HCT116 (cell line): Measurements from ENCODE around the gene LSMEM2. TPM values are rescaled to one million over a fixed set of nuclear protein-coding genes. Genes with fewer than 3 reads are reported as not detected.
A peak's percentile ranks its signal among the peaks of the same experiment; 100 is the strongest.

ENCODE experiments used
- ATAC-seq: fragments of 200-7000 bp; cut with Tn5 transposase; 2 replicates; pipeline ENCODE4 v1.9.1; 2020; ENCODE audit warnings: mild to moderate bottlenecking, moderate library complexity
- BruUV-seq: library from RNA; stranded (reverse); fragments of 400-500 nt; replicated peaks from 2 replicates; lab custom pipeline; 2021; lab: Mats Ljungman, UMichigan
- CTCF ChIA-PET: fragments of 300-600 bp; sonication (Branson Sonifier 250); formaldehyde crosslinking; loops from one replicate; lab custom pipeline; 2021; ENCODE audit warnings: antibody characterized with exemption; lab: Charles Lee
- POLR2A ChIA-PET: fragments of 300-600, 350-600 bp; sonication (Branson Sonifier 250); formaldehyde crosslinking; loops from one replicate; lab custom pipeline; 2021; ENCODE audit warnings: antibody characterized with exemption; lab: Charles Lee
- RAD21 ChIA-PET, 2 experiments: fragments of 300-600 bp; sonication (Branson Sonifier 250); formaldehyde crosslinking; loops; one replicate each; lab custom pipeline; 2023; ENCODE audit warnings: low total read pairs in 2 of 2; ENCODE audit not compliant: uncharacterized antibody in 2 of 2, unreplicated experiment in 2 of 2, low non-redundant PET in 1 of 2; lab: Charles Lee
- DNase-seq: peaks from one replicate; pipeline ENCODE4 v3.0.0-alpha.2; 2010; ENCODE audit warnings: low read depth, low spot score
- H2AFZ ChIP-seq: fragments of 200-600 bp; shearing (Covaris generic), sonication (generic); 2 replicates; pipeline ENCODE4 v1.6.1; 2017; ENCODE audit warnings: low read depth, mixed run types, mixed read lengths, antibody characterized with exemption, low read length; ENCODE audit not compliant: poor library complexity, severe bottlenecking
- H3K27ac ChIP-seq: 2 replicates; pipeline ENCODE4 v1.5.1; 2012; ENCODE audit warnings: low read depth, low read length
- H3K27me3 ChIP-seq: fragments of 200-600 bp; sonication (generic); 2 replicates; pipeline ENCODE4 v1.6.1; 2016; ENCODE audit warnings: mixed run types, low read length, mixed read lengths; ENCODE audit not compliant: insufficient read depth
- H3K36me3 ChIP-seq, 2 experiments: fragments of 200-500 bp in 1 of 2; fragments of 200-600 bp in 1 of 2; sonication (Bioruptor generic) in 1 of 2; sonication (generic) in 1 of 2; 2 replicates each; pipeline versions ENCODE4 v1.5.1 to v1.6.1; 2014 to 2016; ENCODE audit warnings: low read length in 2 of 2, inconsistent platforms in 1 of 2, mixed read lengths in 1 of 2, mixed run types in 1 of 2; ENCODE audit not compliant: insufficient read depth in 2 of 2, control insufficient read depth in 1 of 2
- H3K4me1 ChIP-seq, 2 experiments: fragments of 200-600 bp in 1 of 2; sonication (generic) in 1 of 2; 2 replicates each; pipeline versions ENCODE4 v1.5.1 to v1.6.1; 2012 to 2017; ENCODE audit warnings: low read length in 2 of 2, inconsistent platforms in 1 of 2, mild to moderate bottlenecking in 1 of 2, mixed read lengths in 1 of 2, mixed run types in 1 of 2, moderate library complexity in 1 of 2; ENCODE audit not compliant: insufficient read depth in 2 of 2, control insufficient read depth in 1 of 2
- H3K4me2 ChIP-seq: fragments of 200-600 bp; sonication (generic); 2 replicates; pipeline ENCODE4 v1.6.1; 2017; ENCODE audit warnings: mixed run types, low read length, mixed read lengths
- H3K4me3 ChIP-seq, 2 experiments: fragments of 200-600 bp in 1 of 2; sonication (generic) in 1 of 2; replicated peaks in 1 of 2; 2 replicates each; pipeline ENCODE4 v1.5.1; 2011 to 2016; ENCODE audit warnings: low read length in 2 of 2, control low read depth in 1 of 2, low read depth in 1 of 2, mild to moderate bottlenecking in 1 of 2, mixed read lengths in 1 of 2, mixed run types in 1 of 2
- H3K79me2 ChIP-seq: fragments of 200-600 bp; sonication (generic); 2 replicates; pipeline ENCODE4 v1.6.1; 2017; ENCODE audit warnings: mild to moderate bottlenecking, mixed run types, low read length, moderate library complexity, mixed read lengths; ENCODE audit not compliant: insufficient read depth
- H3K9ac ChIP-seq: fragments of 200-600 bp; sonication (generic); 2 replicates; pipeline ENCODE4 v1.6.1; 2016; ENCODE audit warnings: low read length, mixed read lengths
- H3K9me2 ChIP-seq: fragments of 200-600 bp; sonication (generic), shearing (Covaris generic); 2 replicates; pipeline ENCODE4 v1.6.1; 2017; ENCODE audit warnings: mixed run types, mild to moderate bottlenecking, moderate library complexity; ENCODE audit not compliant: insufficient read depth
- H3K9me3 ChIP-seq, 2 experiments: fragments of 200-500 bp in 1 of 2; fragments of 200-600 bp in 1 of 2; sonication (Bioruptor generic) in 1 of 2; sonication (generic) in 1 of 2; 2 replicates each; pipeline ENCODE4 v1.6.1; 2014 to 2017; ENCODE audit warnings: low read length in 2 of 2, mixed read lengths in 2 of 2, inconsistent platforms in 1 of 2, low read depth in 1 of 2, mild to moderate bottlenecking in 1 of 2, mixed run types in 1 of 2, moderate library complexity in 1 of 2; ENCODE audit not compliant: control insufficient read depth in 1 of 2, insufficient read depth in 1 of 2
- H4K20me1 ChIP-seq: fragments of 200-600 bp; sonication (generic), shearing (Covaris generic); 2 replicates; pipeline ENCODE4 v1.6.1; 2017; ENCODE audit warnings: mixed run types, mild to moderate bottlenecking, moderate library complexity; ENCODE audit not compliant: insufficient read depth
- ELF1 ChIP-seq: IDR thresholded peaks from 2 replicates; pipeline ENCODE4 v1.6.1; 2012; ENCODE audit warnings: low read depth, borderline replicate concordance
- EZH2 ChIP-seq: fragments of 200-600 bp; sonication (generic); IDR thresholded peaks from 2 replicates; pipeline ENCODE4 v1.6.1; 2017; ENCODE audit warnings: antibody characterized with exemption, mixed run types
- EZH2phosphoT487 ChIP-seq: fragments of 200-600 bp; IDR thresholded peaks from 2 replicates; pipeline ENCODE4 v1.6.1; 2018; ENCODE audit warnings: antibody characterized with exemption, borderline replicate concordance
- FOSL1 ChIP-seq: IDR thresholded peaks from 2 replicates; pipeline ENCODE4 v1.6.1; 2012; ENCODE audit warnings: low read depth
- JUND ChIP-seq: IDR thresholded peaks from 2 replicates; pipeline ENCODE4 v1.6.1; 2012
- POLR2AphosphoS5 ChIP-seq: IDR thresholded peaks from 2 replicates; pipeline ENCODE4 v1.6.1; 2011; ENCODE audit warnings: mild to moderate bottlenecking, low read depth, low read length, moderate library complexity
- SIN3A ChIP-seq: IDR thresholded peaks from 2 replicates; pipeline ENCODE4 v1.6.1; 2012; ENCODE audit warnings: low read depth
- SP1 ChIP-seq: IDR thresholded peaks from 2 replicates; pipeline ENCODE4 v1.6.1; 2012; ENCODE audit warnings: low read depth
- ZFX ChIP-seq: fragments of 450-650 bp; IDR thresholded peaks from 2 replicates; pipeline ENCODE4 v1.6.1; 2017
- ZNF274 ChIP-seq: fragments of 200-500 bp; sonication (Bioruptor generic); IDR thresholded peaks from 2 replicates; pipeline ENCODE4 v1.6.1; 2014; ENCODE audit warnings: mild to moderate bottlenecking, low read depth, low read length, inconsistent platforms
- intact Hi-C: fragments of 100-400 bp; cut with micrococcal nuclease; formaldehyde crosslinking; loops from 2 replicates; pipeline ENCODE4 v1.10.0; 2022
- total RNA-seq: library from RNA; stranded (reverse); gene quantifications from one replicate; pipeline ENCODE4 v1.2.1, GENCODE V29; 2021; ENCODE audit not compliant: unreplicated experiment
- TF ChIP-seq, protein P1 (sequence below): IDR thresholded peaks from 2 replicates; pipeline ENCODE4 v1.6.1; 2012; ENCODE audit warnings: low read depth
- TF ChIP-seq, protein P2 (sequence below): IDR thresholded peaks from 2 replicates; pipeline ENCODE4 v1.6.1; 2012
- TF ChIP-seq, protein P3 (sequence below): IDR thresholded peaks from 2 replicates; pipeline ENCODE4 v1.6.1; 2011; ENCODE audit warnings: mild to moderate bottlenecking, low read length, moderate library complexity; ENCODE audit not compliant: insufficient replicate concordance; ENCODE audit errors: extremely low read depth

Gene LSMEM2
- total RNA-seq, 1 experiment from 2014 or later, result not detected

DNA sequence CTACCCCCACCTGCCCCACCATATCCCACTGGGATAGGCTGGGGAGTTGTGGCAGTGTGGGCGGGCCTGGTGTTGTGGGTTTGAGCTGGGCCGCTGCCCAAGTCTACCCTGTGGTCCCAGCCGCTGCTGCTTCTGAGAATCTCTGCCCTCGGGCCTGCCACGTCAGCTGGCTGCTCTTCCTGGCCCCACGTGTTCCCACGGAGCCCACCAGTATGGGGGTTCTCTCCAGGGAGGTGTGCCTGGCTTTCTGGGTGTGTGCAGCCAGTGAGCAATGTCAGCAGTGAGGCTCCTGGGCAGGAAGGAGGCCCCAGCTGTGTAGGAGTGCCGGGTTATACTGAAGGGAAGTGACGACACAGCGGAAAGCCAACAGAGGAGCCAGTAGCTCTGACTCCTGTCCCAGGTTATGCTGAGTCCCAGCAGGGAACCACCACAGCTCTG is 32.4 kb upstream of the LSMEM2 start:
- peak; percentile 81 for DNase-seq
- Histone ChIP-seq H3K36me3 (peaks cover 0 to 3% of the 10 kb centered on the region in 2 experiments; a peak in 1 of 4 replicates), H3K27ac (peak overlapping the region; percentile 86), H3K9me2 (no peaks in the 10 kb centered on the region), H2AFZ (no peak overlapping the region), H3K79me2 (peaks cover 94% of the 10 kb centered on the region), H3K4me1 (peaks cover 38 to 81% of the 10 kb centered on the region in 2 experiments), H4K20me1 (no peaks in the 10 kb centered on the region), H3K9me3 (no peaks in the 10 kb centered on the region), H3K9ac (peak overlapping the region; percentile 77), H3K4me2 (peak overlapping the region; percentile 93), H3K27me3 (no peaks in the 10 kb centered on the region), H3K4me3 (peak overlapping the region; percentile 50 to 59)
- POLR2A ChIA-PET, result interaction anchor here (0.5 to 2.7 kb wide), 10 partner anchors 10 to 52 kb away, joined by 3 to 34 read pairs (median 5); partner anchors contain the start of gene GNAI2
- CTCF ChIA-PET, result interaction anchor here (0.5 to 4.7 kb wide), 26 partner anchors 8 to 1810 kb away, joined by 3 to 46 read pairs (median 5); partner anchors contain the start of genes GNAI2, GNAT1, HYAL3 and IFRD2
- intact Hi-C loops, result loop anchor here (1.0 kb wide), 1 partner anchor 19 kb away; no protein-coding TSS in a partner anchor
- TF ChIP-seq POLR2AphosphoS5 (peak; percentile 75), JUND (no peak), ZFX (peak; percentile 57; the same call in 1 of the 2 replicates)
- TSS peak; percentile 79 for BruUV-seq
- peak; percentile 80 for ATAC-seq
- RAD21 ChIA-PET, result interaction anchor here (0.7 to 1.5 kb wide), 7 partner anchors 11 to 52 kb away, joined by 3 to 11 read pairs (median 7); partner anchors contain the start of genes GNAI2 (in 1 of the 2) and LSMEM2 (in 1 of the 2)

DNA sequence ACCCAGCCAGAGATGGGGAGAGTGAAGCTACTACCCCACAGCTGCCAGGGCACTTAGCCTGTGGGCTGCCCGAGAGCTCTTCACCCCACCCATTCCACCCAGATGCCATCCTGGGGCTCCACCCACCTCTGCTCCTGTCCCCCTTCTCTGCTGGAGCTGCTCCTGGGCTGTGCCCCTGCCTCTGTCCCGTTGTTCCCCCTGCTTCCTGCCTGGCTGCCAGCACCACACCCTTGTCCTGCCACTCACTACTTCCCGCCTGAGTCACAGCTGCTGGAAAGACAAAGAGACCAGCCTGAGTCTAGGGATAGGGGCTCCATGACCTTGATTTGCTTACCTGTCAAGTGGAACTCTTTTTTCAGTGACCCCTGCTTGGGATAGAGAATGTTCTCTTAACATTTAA is 30.5 kb upstream of the LSMEM2 start:
- DNase-seq, result no peak
- peak overlapping the region in 1 of 2 experiments; percentile 42; a peak in 3 of 4 replicates for H3K4me3 ChIP-seq
- no TSS peak for BruUV-seq
- TF ChIP-seq EZH2phosphoT487, result no peak
- TF ChIP-seq, protein P1, sequence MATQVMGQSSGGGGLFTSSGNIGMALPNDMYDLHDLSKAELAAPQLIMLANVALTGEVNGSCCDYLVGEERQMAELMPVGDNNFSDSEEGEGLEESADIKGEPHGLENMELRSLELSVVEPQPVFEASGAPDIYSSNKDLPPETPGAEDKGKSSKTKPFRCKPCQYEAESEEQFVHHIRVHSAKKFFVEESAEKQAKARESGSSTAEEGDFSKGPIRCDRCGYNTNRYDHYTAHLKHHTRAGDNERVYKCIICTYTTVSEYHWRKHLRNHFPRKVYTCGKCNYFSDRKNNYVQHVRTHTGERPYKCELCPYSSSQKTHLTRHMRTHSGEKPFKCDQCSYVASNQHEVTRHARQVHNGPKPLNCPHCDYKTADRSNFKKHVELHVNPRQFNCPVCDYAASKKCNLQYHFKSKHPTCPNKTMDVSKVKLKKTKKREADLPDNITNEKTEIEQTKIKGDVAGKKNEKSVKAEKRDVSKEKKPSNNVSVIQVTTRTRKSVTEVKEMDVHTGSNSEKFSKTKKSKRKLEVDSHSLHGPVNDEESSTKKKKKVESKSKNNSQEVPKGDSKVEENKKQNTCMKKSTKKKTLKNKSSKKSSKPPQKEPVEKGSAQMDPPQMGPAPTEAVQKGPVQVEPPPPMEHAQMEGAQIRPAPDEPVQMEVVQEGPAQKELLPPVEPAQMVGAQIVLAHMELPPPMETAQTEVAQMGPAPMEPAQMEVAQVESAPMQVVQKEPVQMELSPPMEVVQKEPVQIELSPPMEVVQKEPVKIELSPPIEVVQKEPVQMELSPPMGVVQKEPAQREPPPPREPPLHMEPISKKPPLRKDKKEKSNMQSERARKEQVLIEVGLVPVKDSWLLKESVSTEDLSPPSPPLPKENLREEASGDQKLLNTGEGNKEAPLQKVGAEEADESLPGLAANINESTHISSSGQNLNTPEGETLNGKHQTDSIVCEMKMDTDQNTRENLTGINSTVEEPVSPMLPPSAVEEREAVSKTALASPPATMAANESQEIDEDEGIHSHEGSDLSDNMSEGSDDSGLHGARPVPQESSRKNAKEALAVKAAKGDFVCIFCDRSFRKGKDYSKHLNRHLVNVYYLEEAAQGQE, result no peak
- no peak for TF ChIP-seq ELF1
- no peak for TF ChIP-seq SIN3A
- TF ChIP-seq FOSL1, result no peak
- TF ChIP-seq, protein P2, sequence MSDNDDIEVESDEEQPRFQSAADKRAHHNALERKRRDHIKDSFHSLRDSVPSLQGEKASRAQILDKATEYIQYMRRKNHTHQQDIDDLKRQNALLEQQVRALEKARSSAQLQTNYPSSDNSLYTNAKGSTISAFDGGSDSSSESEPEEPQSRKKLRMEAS, result no peak
- TF ChIP-seq, protein P3, sequence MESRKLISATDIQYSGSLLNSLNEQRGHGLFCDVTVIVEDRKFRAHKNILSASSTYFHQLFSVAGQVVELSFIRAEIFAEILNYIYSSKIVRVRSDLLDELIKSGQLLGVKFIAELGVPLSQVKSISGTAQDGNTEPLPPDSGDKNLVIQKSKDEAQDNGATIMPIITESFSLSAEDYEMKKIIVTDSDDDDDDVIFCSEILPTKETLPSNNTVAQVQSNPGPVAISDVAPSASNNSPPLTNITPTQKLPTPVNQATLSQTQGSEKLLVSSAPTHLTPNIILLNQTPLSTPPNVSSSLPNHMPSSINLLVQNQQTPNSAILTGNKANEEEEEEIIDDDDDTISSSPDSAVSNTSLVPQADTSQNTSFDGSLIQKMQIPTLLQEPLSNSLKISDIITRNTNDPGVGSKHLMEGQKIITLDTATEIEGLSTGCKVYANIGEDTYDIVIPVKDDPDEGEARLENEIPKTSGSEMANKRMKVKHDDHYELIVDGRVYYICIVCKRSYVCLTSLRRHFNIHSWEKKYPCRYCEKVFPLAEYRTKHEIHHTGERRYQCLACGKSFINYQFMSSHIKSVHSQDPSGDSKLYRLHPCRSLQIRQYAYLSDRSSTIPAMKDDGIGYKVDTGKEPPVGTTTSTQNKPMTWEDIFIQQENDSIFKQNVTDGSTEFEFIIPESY, result no peak
- TF ChIP-seq ZNF274, result no peak
- TF ChIP-seq SP1, result no peak
- no peak for TF ChIP-seq EZH2
- no peak; the same call in 1 of the 2 replicates for TF ChIP-seq POLR2AphosphoS5

More for the DNA sequence above, 30.5 kb upstream of the LSMEM2 start:
- Histone ChIP-seq H3K36me3 (peaks cover 0 to 3% of the 10 kb centered on the region in 2 experiments; a peak in 1 of 4 replicates), H3K9ac (peak overlapping the region; percentile 77), H3K27me3 (no peaks in the 10 kb centered on the region), H3K4me2 (peak overlapping the region; percentile 93), H2AFZ (no peak overlapping the region), H3K27ac (peak overlapping the region; percentile 86), H3K9me3 (no peaks in the 10 kb centered on the region), H3K9me2 (no peaks in the 10 kb centered on the region), H4K20me1 (no peaks in the 10 kb centered on the region), H3K4me1 (peaks cover 38 to 95% of the 10 kb centered on the region in 2 experiments), H3K79me2 (peaks cover 84% of the 10 kb centered on the region)
- RAD21 ChIA-PET, result no interaction called here
- intact Hi-C loops, result no loop called here
- CTCF ChIA-PET, result interaction anchor here (1.0 to 4.7 kb wide), 3 partner anchors 11 to 54 kb away, joined by 3 to 46 read pairs (median 3); no protein-coding TSS in a partner anchor
- POLR2A ChIA-PET, result interaction anchor here (0.9 to 2.7 kb wide), 3 partner anchors 12 to 43 kb away, joined by 3 to 34 read pairs (median 5); partner anchors contain the start of genes GNAI2 and IFRD2
- no peak for ATAC-seq
